Activated T-helper 1 cell treated with anti-CD3 and anti-CD28 coated beads, Interleukin-12 subunit alpha, Interleukin-12 subunit beta, Interleukin-2, Interleukin-4 antibody, amounts not matched to agents 30 ng/mL and 10 ng/mL and 1 ng/mL, durations not matched to agents 14 hours and 24 hours and 36 hours (primary cell): ENCODE results near the gene MALT1. TPM values are rescaled to one million over a fixed set of nuclear protein-coding genes. Genes with fewer than 3 reads are reported as not detected.
"Not testable (repeated sequence)": the region's sequence is repeated elsewhere in the genome, so short reads cannot be mapped to it uniquely, and the experiment has no call there.

Experiments
- DNase-seq: peaks from one replicate; pipeline ENCODE4 v3.0.0; 2021; ENCODE audit warnings: low spot score
- H3K27ac Mint-ChIP-seq: one replicate; pipeline ENCODE4 v1.8.0; 2021; ENCODE audit warnings: mild to moderate bottlenecking, mixed read lengths
- H3K27me3 Mint-ChIP-seq: one replicate; pipeline ENCODE4 v1.8.0; 2022; ENCODE audit warnings: mild to moderate bottlenecking, moderate library complexity, mixed read lengths; ENCODE audit not compliant: insufficient read depth
- H3K36me3 Mint-ChIP-seq: one replicate; pipeline ENCODE4 v1.8.0; 2021; ENCODE audit warnings: low read depth, mixed read lengths
- H3K4me1 Mint-ChIP-seq: one replicate; pipeline ENCODE4 v1.8.0; 2021; ENCODE audit warnings: low read depth, mixed read lengths
- H3K4me3 Mint-ChIP-seq: one replicate; pipeline ENCODE4 v1.8.0; 2021; ENCODE audit warnings: mild to moderate bottlenecking, moderate library complexity, mixed read lengths
- H3K9me3 Mint-ChIP-seq: one replicate; pipeline ENCODE4 v1.8.0; 2021; ENCODE audit warnings: mixed read lengths
- intact Hi-C: fragments of 100-400 bp; cut with micrococcal nuclease; formaldehyde crosslinking; loops from one replicate; pipeline ENCODE4 v1.15.1; 2024
- total RNA-seq: library from RNA; stranded (reverse); gene quantifications from 2 replicates; pipeline ENCODE4 v1.2.3, GENCODE V29; 2022

MALT1 gene
- total RNA-seq, 1 donor from 2014 or later, result 32.4 TPM

- no peak overlapping the region for H3K27ac Mint-ChIP-seq
Measured at GRCh38 chr18:58761241-58761969, 90.1 kb downstream of the MALT1 start.

GRCh38 chr18:58761970-58762780 lies 90.9 kb downstream of the MALT1 start:
- Mint-ChIP-seq H3K4me3 (no peak overlapping the region), H3K4me1 (peaks cover 11% of the 10 kb centered on the region), H3K36me3 (no peaks in the 10 kb centered on the region), H3K27ac (no peak overlapping the region), H3K9me3 (no peaks in the 10 kb centered on the region), H3K27me3 (peaks cover 23% of the 10 kb centered on the region)
- intact Hi-C loops, result loop anchor here (5.0 to 10.0 kb wide), 4 partner anchors 50 to 717 kb away; partner anchors contain the start of genes MALT1 and NEDD4L
- DNase-seq, result no peak

More at GRCh38 chr18:58761241-58761969, 90.1 kb downstream of the MALT1 start:
- intact Hi-C loops, result loop anchor here (5.0 to 10.0 kb wide), 4 partner anchors 49 to 717 kb away; partner anchors contain the start of genes MALT1 and NEDD4L
- no peak for DNase-seq
- H3K27me3 Mint-ChIP-seq, result peaks cover 16% of the 10 kb centered on the region
- no peak overlapping the region for H3K4me3 Mint-ChIP-seq
- H3K4me1 Mint-ChIP-seq, result peaks cover 11% of the 10 kb centered on the region
- H3K9me3 Mint-ChIP-seq, result no peaks in the 10 kb centered on the region
- H3K36me3 Mint-ChIP-seq, result no peaks in the 10 kb centered on the region

- H3K9me3 Mint-ChIP-seq, result no peaks in the 10 kb centered on the region
- H3K27me3 Mint-ChIP-seq, result peaks cover 27% of the 10 kb centered on the region
- no peak for DNase-seq
Measured at GRCh38 chr18:58762781-58763171, 91.5 kb downstream of the MALT1 start.

GRCh38 chr18:58766164-58766563 lies 94.9 kb downstream of the MALT1 start:
- Mint-ChIP-seq H3K4me3 (no peak overlapping the region), H3K4me1 (peaks cover 17% of the 10 kb centered on the region)

More at GRCh38 chr18:58762781-58763171, 91.5 kb downstream of the MALT1 start:
- Mint-ChIP-seq H3K4me1 (peaks cover 11% of the 10 kb centered on the region), H3K36me3 (no peaks in the 10 kb centered on the region), H3K27ac (no peak overlapping the region), H3K4me3 (no peak overlapping the region)
- intact Hi-C loops, result loop anchor here (5.0 to 10.0 kb wide), 4 partner anchors 50 to 718 kb away; partner anchors contain the start of genes MALT1 and NEDD4L

DNA sequence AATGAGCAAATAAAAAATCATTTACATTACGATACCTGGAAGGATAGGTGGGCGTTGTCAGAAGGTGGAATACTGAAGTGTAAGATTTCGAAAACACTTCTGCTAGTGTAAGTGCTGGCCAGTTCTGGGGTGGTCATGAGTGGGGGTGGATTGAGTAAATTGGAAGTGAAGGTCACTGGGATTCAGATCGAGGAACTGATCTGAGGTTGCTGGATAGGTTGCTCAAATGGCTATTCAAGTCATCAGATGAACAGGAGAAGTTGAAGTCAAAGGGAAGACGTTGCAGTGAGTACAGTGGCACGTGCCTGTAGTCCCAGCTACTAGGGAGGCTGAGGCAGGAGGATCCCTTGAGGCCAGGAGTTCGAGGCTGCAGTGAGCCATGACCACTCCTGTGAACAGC lies 95.7 kb downstream of the MALT1 start:
- Mint-ChIP-seq H3K27ac (no peak overlapping the region), H3K4me3 (no peak overlapping the region), H3K36me3 (no peaks in the 10 kb centered on the region), H3K27me3 (peaks cover 47% of the 10 kb centered on the region), H3K4me1 (peaks cover 9% of the 10 kb centered on the region), H3K9me3 (no peaks in the 10 kb centered on the region)
- intact Hi-C loops, result loop anchor here (10.0 kb wide), 1 partner anchor 722 kb away; the partner anchor contains the start of gene NEDD4L
- no peak for DNase-seq

More at GRCh38 chr18:58766164-58766563, 94.9 kb downstream of the MALT1 start:
- Mint-ChIP-seq H3K9me3 (no peaks in the 10 kb centered on the region), H3K27me3 (peaks cover 44% of the 10 kb centered on the region), H3K36me3 (no peaks in the 10 kb centered on the region), H3K27ac (no peak overlapping the region)
- intact Hi-C loops, result loop anchor here (10.0 kb wide), 1 partner anchor 721 kb away; the partner anchor contains the start of gene NEDD4L
- no peak for DNase-seq

DNA sequence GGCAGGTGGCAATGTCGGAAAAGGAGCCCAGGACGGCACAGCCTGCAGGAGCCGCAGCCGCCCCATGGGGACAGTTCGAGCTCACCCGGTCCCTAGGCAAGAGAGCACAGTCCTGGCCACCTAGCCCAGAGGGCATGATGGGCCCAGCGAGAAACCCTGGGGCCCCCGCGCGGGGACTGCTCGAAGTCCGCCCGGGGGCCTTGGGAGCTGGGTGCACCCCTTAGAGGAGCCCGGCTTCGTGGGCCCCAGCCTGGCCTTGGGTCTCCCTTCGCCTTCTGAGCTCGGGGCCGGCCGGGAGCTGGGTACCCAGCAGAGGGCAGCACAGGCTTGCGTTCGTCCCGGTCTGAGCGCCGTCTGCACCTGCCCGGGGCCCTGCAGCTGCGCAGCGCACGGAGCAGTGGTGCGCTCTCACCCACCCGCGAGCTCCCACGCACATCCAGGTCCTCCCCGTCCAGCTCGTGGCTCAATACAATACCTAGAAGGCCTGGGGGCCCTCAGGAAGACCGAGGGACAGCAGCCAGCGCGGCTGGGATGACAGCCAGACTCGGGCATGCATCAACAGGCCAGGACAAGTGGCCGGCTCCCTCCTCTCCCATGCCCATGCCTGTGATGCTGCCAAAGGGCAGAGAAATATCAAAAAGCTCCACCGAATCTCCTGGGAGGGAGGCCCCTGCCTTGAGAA lies 97.2 kb downstream of the MALT1 start:
- Mint-ChIP-seq H3K9me3 (no peaks in the 10 kb centered on the region), H3K4me3 (no peak overlapping the region), H3K27ac (no peak overlapping the region), H3K27me3 (peaks cover 49% of the 10 kb centered on the region), H3K4me1 (peaks cover 9% of the 10 kb centered on the region), H3K36me3 (no peaks in the 10 kb centered on the region)
- intact Hi-C loops, result loop anchor here (1.0 to 10.0 kb wide), 2 partner anchors 302 to 724 kb away; partner anchors contain the start of gene NEDD4L
- DNase-seq, result peak; percentile 53

GRCh38 chr18:58769321-58769720 lies 98.1 kb downstream of the MALT1 start:
- DNase-seq, result no peak
- Mint-ChIP-seq H3K36me3 (no peaks in the 10 kb centered on the region), H3K4me3 (no peak overlapping the region), H3K4me1 (peaks cover 9% of the 10 kb centered on the region), H3K27ac (no peak overlapping the region), H3K9me3 (no peaks in the 10 kb centered on the region), H3K27me3 (peaks cover 50% of the 10 kb centered on the region)
- intact Hi-C loops, result loop anchor here (10.0 kb wide), 1 partner anchor 725 kb away; the partner anchor contains the start of gene NEDD4L

DNA sequence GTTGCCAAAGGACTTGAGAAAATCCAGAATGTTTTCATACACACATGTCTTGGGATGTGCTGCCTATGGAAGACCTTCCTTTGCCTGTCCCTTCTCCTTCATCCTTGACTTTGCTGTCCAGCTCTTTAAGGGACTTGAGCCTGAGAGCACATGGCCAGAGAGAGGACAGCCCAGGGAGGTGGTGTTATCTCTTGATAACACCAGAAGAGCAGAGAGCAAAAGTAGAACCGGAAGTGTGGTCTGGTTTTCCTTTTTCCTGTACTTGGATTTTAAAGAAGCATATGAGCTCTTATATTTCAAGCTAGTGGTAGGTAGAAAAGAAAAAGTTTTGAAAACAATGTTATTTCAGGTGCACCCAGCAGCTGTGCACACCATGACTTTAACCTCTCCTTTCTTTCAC lies 99.3 kb downstream of the MALT1 start:
- intact Hi-C loops, result no loop called here
- H3K4me1 Mint-ChIP-seq, result peaks cover 9% of the 10 kb centered on the region
- no peaks in the 10 kb centered on the region for H3K36me3 Mint-ChIP-seq
- H3K9me3 Mint-ChIP-seq, result no peaks in the 10 kb centered on the region
- H3K27me3 Mint-ChIP-seq, result peaks cover 41% of the 10 kb centered on the region
- no peak overlapping the region for H3K27ac Mint-ChIP-seq
- DNase-seq, result no peak
- no peak overlapping the region for H3K4me3 Mint-ChIP-seq

GRCh38 chr18:58772161-58772560 lies 100.9 kb downstream of the MALT1 start:
- no peak overlapping the region for H3K4me3 Mint-ChIP-seq
- intact Hi-C loops, result no loop called here
- H3K27me3 Mint-ChIP-seq, result peaks cover 33% of the 10 kb centered on the region
- peaks cover 9% of the 10 kb centered on the region for H3K4me1 Mint-ChIP-seq
- no peaks in the 10 kb centered on the region for H3K9me3 Mint-ChIP-seq
- no peak for DNase-seq
- H3K36me3 Mint-ChIP-seq, result no peaks in the 10 kb centered on the region
- H3K27ac Mint-ChIP-seq, result no peak overlapping the region

DNA sequence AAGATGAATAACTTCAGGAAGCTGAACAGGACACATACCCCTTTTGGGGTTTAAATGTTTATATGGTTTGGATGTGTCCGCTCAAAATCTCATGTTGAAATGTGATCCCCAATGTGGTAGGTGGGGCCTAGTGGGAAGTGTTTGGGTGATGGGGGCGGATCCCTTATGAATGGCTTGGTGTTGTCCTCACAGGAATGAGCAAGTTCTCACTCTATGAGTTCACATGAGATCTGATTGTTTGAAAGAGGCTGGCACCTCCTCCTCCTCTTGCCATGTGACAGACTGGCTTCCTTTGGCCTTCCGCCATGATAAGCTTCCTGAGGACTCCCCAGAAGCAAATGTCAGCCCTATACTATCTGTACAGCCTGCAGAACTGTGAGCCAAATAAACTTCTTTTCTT lies 104.8 kb downstream of the MALT1 start:
- peaks cover 17% of the 10 kb centered on the region for H3K27me3 Mint-ChIP-seq
- H3K36me3 Mint-ChIP-seq, result no peaks in the 10 kb centered on the region
- intact Hi-C loops, result no loop called here
- no peak for DNase-seq
- H3K27ac Mint-ChIP-seq, result no peak overlapping the region
- H3K9me3 Mint-ChIP-seq, result no peaks in the 10 kb centered on the region
- H3K4me1 Mint-ChIP-seq, result peaks cover under 1% of the 10 kb centered on the region
- H3K4me3 Mint-ChIP-seq, result no peak overlapping the region

DNA sequence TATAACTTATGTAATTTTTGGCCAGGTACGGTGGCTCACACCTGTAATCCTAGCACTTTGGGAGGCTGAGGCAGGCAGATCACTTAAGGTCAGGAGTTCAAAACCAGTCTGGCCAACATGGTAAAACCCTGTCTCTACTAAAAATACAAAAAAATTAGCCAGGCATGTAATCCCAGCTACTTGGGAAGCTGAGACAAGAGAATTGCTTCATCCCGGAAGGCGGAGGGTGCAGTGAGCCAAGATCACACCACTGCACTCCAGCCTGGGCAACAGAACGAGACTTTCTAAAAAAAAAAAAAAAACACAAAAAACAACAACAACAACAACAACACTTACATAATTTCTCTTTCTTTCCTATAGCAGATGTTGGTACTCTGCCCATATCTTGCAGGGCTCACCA lies 105.3 kb downstream of the MALT1 start:
- intact Hi-C loops, result not testable (repeated sequence)

DNA sequence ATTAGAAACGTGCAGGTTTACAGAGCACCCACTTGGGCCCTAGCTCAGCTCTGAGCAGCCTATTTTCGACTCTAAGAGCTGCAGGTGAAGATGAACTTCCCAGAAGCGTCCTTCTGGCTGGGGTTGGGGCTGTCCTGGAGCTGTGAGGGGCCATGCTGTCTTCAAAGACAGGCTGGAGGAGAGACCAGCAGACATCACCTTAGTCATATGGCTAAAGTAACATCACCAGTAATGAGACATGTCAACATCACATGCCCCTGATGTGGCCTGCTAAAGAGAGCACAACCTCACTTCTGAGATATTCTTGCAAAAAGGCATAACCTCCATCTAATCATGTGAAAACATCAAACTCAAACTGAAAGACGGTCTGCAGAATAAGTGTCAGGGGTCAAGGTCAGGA lies 106.2 kb downstream of the MALT1 start:
- no peak overlapping the region for H3K27ac Mint-ChIP-seq
- peaks cover 12% of the 10 kb centered on the region for H3K27me3 Mint-ChIP-seq
- no peaks in the 10 kb centered on the region for H3K36me3 Mint-ChIP-seq
- intact Hi-C loops, result no loop called here
- H3K4me1 Mint-ChIP-seq, result no peaks in the 10 kb centered on the region
- DNase-seq, result no peak
- H3K9me3 Mint-ChIP-seq, result no peaks in the 10 kb centered on the region
- H3K4me3 Mint-ChIP-seq, result no peak overlapping the region

More for the DNA sequence above, 105.3 kb downstream of the MALT1 start:
- H3K9me3 Mint-ChIP-seq, H3K36me3 Mint-ChIP-seq, H3K4me1 Mint-ChIP-seq, DNase-seq, H3K4me3 Mint-ChIP-seq, H3K27ac Mint-ChIP-seq: not testable (repeated sequence)
- peaks cover 15% of the 10 kb centered on the region for H3K27me3 Mint-ChIP-seq
